ENCODE data around the gene NFATC2. TPM values are rescaled to one million over a fixed set of nuclear protein-coding genes. Genes with fewer than 3 reads are reported as not detected.

NFATC2 gene
- total RNA-seq, 2 experiments from 2014 or later: 53.3 to 56.9 TPM

DNA sequence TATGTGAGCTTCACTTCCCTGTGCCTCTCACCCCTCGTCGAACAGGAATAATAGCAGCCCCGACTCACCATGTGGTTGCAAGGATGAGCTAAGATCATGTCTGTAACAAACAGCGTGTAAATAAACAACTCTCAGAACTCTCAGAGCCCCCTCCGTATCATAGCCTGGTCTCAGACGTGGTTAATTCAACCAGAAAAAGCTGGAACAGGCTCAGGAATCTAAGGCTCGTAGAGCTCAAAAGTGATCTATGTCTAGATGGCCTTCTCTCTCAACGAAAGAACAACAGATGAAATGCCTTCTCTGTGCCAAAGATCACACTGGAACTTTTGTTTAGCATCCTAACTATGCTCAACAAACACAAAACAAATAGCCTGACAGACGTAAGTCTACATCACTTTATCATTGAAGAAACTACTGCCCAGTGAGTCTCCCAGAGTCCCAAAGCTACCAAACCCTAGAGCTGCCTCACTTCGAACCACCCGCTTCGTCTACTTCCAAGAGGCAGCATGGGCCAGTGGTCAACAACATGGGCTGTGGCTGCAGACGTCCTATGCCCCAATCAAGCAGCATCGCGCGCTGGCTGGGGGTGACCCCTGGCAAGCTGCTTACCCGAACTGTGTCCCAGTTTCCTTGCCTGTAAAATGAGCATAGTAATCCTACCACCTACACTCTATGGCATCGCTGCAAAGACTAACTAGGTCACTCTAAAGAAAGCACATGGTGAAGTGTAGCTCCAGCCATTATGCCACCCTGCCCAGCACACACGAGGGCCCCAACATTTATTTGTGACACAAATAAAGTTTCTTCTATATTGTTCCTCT lies 35.1 kb downstream of the NFATC2 start:
- peaks cover 76% of the 10 kb centered on the region for H3K36me3 Mint-ChIP-seq (ENCODE audit: low read depth)
- no peak overlapping the region for H3K4me3 Mint-ChIP-seq
- H3K27me3 Mint-ChIP-seq: no peaks in the 10 kb centered on the region
- no peak for DNase-seq
- H3K27ac Mint-ChIP-seq: no peak overlapping the region
- POLR2A ChIA-PET: interaction anchor here (0.9 to 1.0 kb wide), 2 partner anchors 12 kb away, joined by 3 read pairs; no protein-coding TSS in a partner anchor
- no peaks in the 10 kb centered on the region for H3K9me3 Mint-ChIP-seq
- CTCF ChIA-PET: interaction anchor here (1.1 kb wide), 1 partner anchor 13 kb away, joined by 3 read pairs; no protein-coding TSS in a partner anchor
- H3K4me1 Mint-ChIP-seq: peaks cover 51% of the 10 kb centered on the region

DNA sequence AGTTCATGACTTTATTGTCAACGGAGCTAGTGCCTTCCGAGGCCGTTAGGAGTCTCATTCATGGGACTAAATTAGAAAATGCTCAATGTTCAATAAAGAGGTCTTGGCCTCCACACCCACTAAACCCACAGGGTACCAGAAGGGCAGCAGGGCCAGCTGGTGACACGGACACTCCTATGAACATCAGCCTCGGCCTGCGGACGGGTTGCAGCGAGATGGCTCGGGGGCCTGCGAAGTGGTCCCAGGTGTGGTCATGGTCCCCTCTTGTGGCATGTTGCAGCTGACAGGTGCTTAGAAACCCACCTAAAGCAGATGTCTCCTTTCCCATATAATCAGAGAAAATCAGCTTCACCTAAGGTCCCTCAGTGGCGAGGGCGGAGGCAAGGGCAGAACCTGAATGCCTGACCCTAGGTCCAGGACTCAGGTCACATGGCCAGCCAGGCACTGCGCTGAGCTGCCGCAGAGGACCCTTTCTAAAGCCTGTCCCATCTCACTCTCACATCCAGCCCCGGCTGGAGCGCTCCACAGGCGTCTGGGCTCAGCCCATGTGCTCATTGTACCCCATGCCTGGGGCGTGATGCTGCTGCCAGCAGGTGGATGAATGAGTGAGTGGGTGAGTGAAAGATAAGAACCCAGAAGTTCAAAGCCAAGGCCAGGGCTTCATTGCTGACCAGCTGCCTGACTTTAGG lies 35.8 kb downstream of the NFATC2 start:
- CTCF ChIA-PET: interaction anchor here (1.1 kb wide), 1 partner anchor 12 kb away, joined by 3 read pairs; no protein-coding TSS in a partner anchor
- Mint-ChIP-seq H3K27ac (no peak overlapping the region), H3K36me3 (ENCODE audit: low read depth) (peaks cover 72% of the 10 kb centered on the region), H3K4me1 (peaks cover 51% of the 10 kb centered on the region), H3K27me3 (no peaks in the 10 kb centered on the region), H3K9me3 (no peaks in the 10 kb centered on the region), H3K4me3 (no peak overlapping the region)
- POLR2A ChIA-PET: interaction anchor here (0.9 kb wide), 1 partner anchor 12 kb away, joined by 3 read pairs; no protein-coding TSS in a partner anchor
- no peak for DNase-seq

DNA sequence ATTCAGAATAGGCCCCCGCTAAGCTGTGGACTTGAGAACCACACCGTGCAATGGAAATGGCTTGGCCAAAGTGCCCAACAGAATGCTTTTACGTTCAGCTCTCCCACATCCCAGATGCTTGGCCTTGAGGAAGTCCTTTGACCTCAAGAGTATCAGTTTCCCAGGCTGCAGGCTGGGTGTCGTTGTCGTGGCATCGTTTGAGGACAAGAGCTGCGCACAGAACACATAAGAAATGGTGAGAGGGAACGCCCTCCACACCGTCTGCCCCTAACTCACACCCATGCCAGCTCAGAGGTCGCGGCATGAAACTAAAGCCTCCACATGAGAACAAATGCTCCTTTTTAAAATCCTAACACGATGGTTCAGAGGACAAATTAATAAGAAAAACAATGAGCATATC lies 37.0 kb downstream of the NFATC2 start:
- Mint-ChIP-seq H3K36me3 (ENCODE audit: low read depth) (peaks cover 64% of the 10 kb centered on the region), H3K4me1 (peaks cover 51% of the 10 kb centered on the region)

DNA sequence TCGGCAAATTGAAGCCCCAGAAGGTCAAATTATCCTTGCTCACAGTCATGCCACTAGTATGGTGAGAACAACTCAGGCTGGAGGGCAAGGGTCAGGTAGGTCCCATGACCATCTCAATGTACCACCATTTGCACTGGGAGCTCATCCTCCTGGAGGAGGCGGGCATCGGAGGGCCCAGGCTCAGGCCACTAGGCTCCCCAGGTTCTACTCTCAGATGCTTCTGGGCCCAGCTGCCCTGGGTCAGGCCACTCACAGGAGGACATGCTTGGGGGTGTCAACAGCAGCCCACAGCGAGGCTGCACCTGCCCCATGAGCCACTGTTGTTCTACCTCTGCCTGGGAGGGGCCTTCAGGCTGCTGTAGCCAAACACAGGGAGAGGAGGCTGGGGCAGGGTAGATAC lies 39.1 kb downstream of the NFATC2 start:
- Mint-ChIP-seq H3K4me3 (no peak overlapping the region), H3K36me3 (ENCODE audit: low read depth) (peaks cover 60% of the 10 kb centered on the region), H3K27ac (no peak overlapping the region), H3K9me3 (no peaks in the 10 kb centered on the region), H3K27me3 (no peaks in the 10 kb centered on the region), H3K4me1 (peaks cover 58% of the 10 kb centered on the region)
- POLR2A ChIA-PET: interaction anchor here (1.0 to 4.0 kb wide), 2 partner anchors 9 to 11 kb away, joined by 3 to 19 read pairs; no protein-coding TSS in a partner anchor
- no peak for DNase-seq
- CTCF ChIA-PET: interaction anchor here (1.2 kb wide), 1 partner anchor 9 kb away, joined by 3 read pairs; no protein-coding TSS in a partner anchor

More for the DNA sequence above, 37.0 kb downstream of the NFATC2 start:
- H3K27me3 Mint-ChIP-seq: no peaks in the 10 kb centered on the region
- POLR2A ChIA-PET: no interaction called here
- DNase-seq: no peak
- CTCF ChIA-PET: no interaction called here
- no peak overlapping the region for H3K4me3 Mint-ChIP-seq
- no peak overlapping the region for H3K27ac Mint-ChIP-seq
- no peaks in the 10 kb centered on the region for H3K9me3 Mint-ChIP-seq

DNA sequence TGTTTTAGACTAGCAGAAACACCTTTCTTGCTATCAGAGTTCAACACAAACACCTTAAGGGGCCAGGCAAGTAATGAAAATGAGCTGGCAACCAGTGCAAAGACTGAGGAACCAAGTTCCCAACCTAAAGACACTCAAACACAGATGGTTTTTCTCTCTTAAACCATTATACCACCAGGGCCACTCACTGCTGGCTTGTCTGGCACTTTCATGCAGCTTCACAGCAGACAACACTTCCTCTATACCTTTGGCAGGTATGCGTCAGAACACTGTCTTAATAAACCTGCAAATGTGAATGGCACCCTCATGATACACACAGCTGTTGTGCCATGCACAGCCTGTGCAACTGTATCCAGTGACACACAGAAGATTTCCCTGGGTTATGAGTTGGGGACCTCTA lies 41.6 kb downstream of the NFATC2 start:
- Mint-ChIP-seq H3K27me3 (no peaks in the 10 kb centered on the region), H3K36me3 (ENCODE audit: low read depth) (peaks cover 68% of the 10 kb centered on the region), H3K4me3 (no peak overlapping the region), H3K27ac (peak overlapping the region; percentile 67), H3K9me3 (no peaks in the 10 kb centered on the region), H3K4me1 (peaks cover 83% of the 10 kb centered on the region)
- POLR2A ChIA-PET: interaction anchor here (0.8 to 4.0 kb wide), 14 partner anchors 10 to 569 kb away, joined by 3 to 19 read pairs (median 5); partner anchors contain the start of genes ADNP and NFATC2
- CTCF ChIA-PET: interaction anchor here (0.6 to 2.1 kb wide), 5 partner anchors 10 to 94 kb away, joined by 3 to 7 read pairs (median 3); no protein-coding TSS in a partner anchor
- peak; percentile 37 for DNase-seq

DNA sequence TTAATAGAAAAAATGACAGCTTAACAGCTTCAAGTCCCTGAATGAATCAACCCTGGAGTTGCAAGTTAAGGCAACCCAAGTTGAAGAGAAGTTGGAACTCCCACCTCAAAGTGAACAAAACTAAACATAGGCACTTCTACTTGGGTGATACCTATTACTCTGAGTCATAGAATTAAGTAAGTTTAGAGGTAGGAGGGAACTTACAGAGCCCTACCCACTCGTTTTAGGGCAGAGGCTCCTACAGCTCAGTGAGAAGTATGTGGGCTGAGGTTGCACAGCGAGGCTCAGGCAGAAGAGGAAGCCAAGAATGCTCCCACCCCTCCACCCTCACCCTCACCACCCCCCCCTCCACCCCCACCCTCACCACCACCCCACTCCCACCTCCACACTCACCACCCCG lies 42.2 kb downstream of the NFATC2 start:
- peaks cover 68% of the 10 kb centered on the region for H3K36me3 Mint-ChIP-seq (ENCODE audit: low read depth)
- CTCF ChIA-PET: interaction anchor here (0.6 to 2.1 kb wide), 6 partner anchors 10 to 571 kb away, joined by 3 to 7 read pairs (median 3); no protein-coding TSS in a partner anchor
- POLR2A ChIA-PET: interaction anchor here (1.1 to 4.0 kb wide), 12 partner anchors 11 to 569 kb away, joined by 3 to 19 read pairs (median 8); partner anchors contain the start of genes ADNP and NFATC2
- DNase-seq: peak; percentile 66
- H3K27ac Mint-ChIP-seq: peak overlapping the region; percentile 75
- peaks cover 84% of the 10 kb centered on the region for H3K4me1 Mint-ChIP-seq
- H3K9me3 Mint-ChIP-seq: no peaks in the 10 kb centered on the region
- no peaks in the 10 kb centered on the region for H3K27me3 Mint-ChIP-seq
- no peak overlapping the region for H3K4me3 Mint-ChIP-seq

- Mint-ChIP-seq H3K27me3 (no peaks in the 10 kb centered on the region), H3K4me1 (peaks cover 92% of the 10 kb centered on the region), H3K9me3 (no peaks in the 10 kb centered on the region), H3K36me3 (ENCODE audit: low read depth) (peaks cover 71% of the 10 kb centered on the region), H3K4me3 (peak overlapping the region; percentile 22), H3K27ac (peak overlapping the region; percentile 75)
- no peak for DNase-seq
- POLR2A ChIA-PET: interaction anchor here (2.0 to 4.0 kb wide), 5 partner anchors 12 to 99 kb away, joined by 6 to 19 read pairs (median 13); partner anchors contain the start of gene NFATC2
- CTCF ChIA-PET: interaction anchor here (1.1 kb wide), 1 partner anchor 569 kb away, joined by 3 read pairs; no protein-coding TSS in a partner anchor
Measured at GRCh38 chr20:51498765-51499540, 43.6 kb downstream of the NFATC2 start.

DNA sequence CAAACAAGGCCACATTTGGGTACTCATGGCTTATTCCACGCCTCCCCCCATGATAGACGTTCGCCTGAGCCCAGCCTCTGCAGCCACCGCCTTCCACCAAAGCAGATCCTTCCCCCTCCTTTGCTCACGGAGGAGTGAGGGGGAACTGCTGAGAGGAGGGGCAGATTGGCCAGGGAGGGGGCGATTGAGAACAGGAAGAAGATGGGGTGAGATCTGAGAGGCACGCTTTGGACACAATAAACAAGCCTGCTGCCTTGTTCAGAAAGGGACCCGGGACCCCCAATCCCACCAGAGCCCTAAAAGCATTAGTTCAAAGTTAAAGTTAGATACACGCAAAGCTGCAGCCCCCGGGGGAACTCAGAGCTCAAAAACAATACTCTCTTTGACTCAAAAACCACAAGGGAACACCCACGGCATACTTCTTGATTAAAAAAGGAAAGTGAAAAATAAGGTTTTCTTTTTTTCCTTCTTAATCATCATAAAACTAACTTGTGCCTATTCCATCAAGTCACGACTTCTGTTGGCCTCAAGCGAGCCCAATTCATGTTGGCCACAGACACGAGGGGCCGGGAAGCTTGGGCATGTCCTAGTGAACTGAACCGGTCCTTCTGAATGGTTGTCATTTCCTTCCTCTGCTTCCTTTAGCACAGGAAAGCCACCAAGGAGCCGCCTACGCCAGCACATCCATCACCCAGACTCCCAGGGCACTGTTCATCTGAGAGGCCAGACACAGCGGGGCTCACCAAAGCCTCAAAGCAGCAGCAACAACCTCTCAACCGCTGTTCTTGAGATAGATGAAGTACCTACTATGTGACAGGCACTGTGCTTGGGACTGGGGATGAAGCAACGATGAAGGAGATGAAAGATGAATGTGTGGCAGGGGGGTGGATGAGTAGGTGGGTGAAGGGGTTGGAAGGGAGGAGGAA lies 44.7 kb downstream of the NFATC2 start:
- H3K4me1 Mint-ChIP-seq: peaks cover 95% of the 10 kb centered on the region
- H3K9me3 Mint-ChIP-seq: no peaks in the 10 kb centered on the region
- peak overlapping the region; percentile 75 for H3K27ac Mint-ChIP-seq
- ChIA-PET POLR2A (interaction anchor here (0.7 to 2.3 kb wide), 7 partner anchors 16 to 93 kb away, joined by 3 to 11 read pairs (median 3); partner anchors contain the start of gene NFATC2), CTCF (interaction anchor here (1.0 kb wide), 1 partner anchor 15 kb away, joined by 3 read pairs; no protein-coding TSS in a partner anchor)
- peak; percentile 51 for DNase-seq
- peak overlapping the region; percentile 18 for H3K4me3 Mint-ChIP-seq
- H3K36me3 Mint-ChIP-seq (ENCODE audit: low read depth): peaks cover 68% of the 10 kb centered on the region
- H3K27me3 Mint-ChIP-seq: no peaks in the 10 kb centered on the region

GRCh38 chr20:51496964-51497363 lies 45.6 kb downstream of the NFATC2 start:
- Mint-ChIP-seq H3K4me1 (peaks cover 92% of the 10 kb centered on the region), H3K27me3 (no peaks in the 10 kb centered on the region), H3K27ac (peak overlapping the region; percentile 75), H3K36me3 (ENCODE audit: low read depth) (peaks cover 67% of the 10 kb centered on the region), H3K9me3 (no peaks in the 10 kb centered on the region), H3K4me3 (peak overlapping the region; percentile 18)
- DNase-seq: no peak
- CTCF ChIA-PET: no interaction called here
- POLR2A ChIA-PET: interaction anchor here (0.6 to 2.3 kb wide), 3 partner anchors 15 to 44 kb away, joined by 3 to 11 read pairs (median 5); no protein-coding TSS in a partner anchor

GRCh38 chr20:51495921-51496545 lies 46.5 kb downstream of the NFATC2 start:
- Mint-ChIP-seq H3K36me3 (ENCODE audit: low read depth) (peaks cover 73% of the 10 kb centered on the region), H3K9me3 (no peaks in the 10 kb centered on the region), H3K27me3 (no peaks in the 10 kb centered on the region), H3K4me1 (peaks cover 91% of the 10 kb centered on the region), H3K4me3 (no peak overlapping the region), H3K27ac (peak overlapping the region; percentile 21)
- DNase-seq: no peak
- POLR2A ChIA-PET: interaction anchor here (0.6 to 3.5 kb wide), 7 partner anchors 12 to 107 kb away, joined by 3 to 23 read pairs (median 5); no protein-coding TSS in a partner anchor
- CTCF ChIA-PET: no interaction called here

GRCh38 chr20:51495291-51495690 lies 47.2 kb downstream of the NFATC2 start:
- Mint-ChIP-seq H3K4me1 (peaks cover 89% of the 10 kb centered on the region), H3K36me3 (ENCODE audit: low read depth) (peaks cover 80% of the 10 kb centered on the region), H3K27ac (peak overlapping the region; percentile 80), H3K9me3 (no peaks in the 10 kb centered on the region), H3K27me3 (no peaks in the 10 kb centered on the region), H3K4me3 (no peak overlapping the region)
- DNase-seq: no peak
- ChIA-PET CTCF (interaction anchor here (0.6 to 1.7 kb wide), 5 partner anchors 11 to 69 kb away, joined by 3 to 4 read pairs (median 3); no protein-coding TSS in a partner anchor), POLR2A (interaction anchor here (0.8 to 3.8 kb wide), 13 partner anchors 9 to 106 kb away, joined by 3 to 23 read pairs (median 5); no protein-coding TSS in a partner anchor)

All from activated CD4-positive, alpha-beta memory T cell treated with anti-CD3 and anti-CD28 coated beads, Interleukin-2, amount 10 ng/mL, durations not matched to agents 7 days and 5 days (primary cell).